RWPE1 (cell line): Measurements from ENCODE around the gene ANKMY1.

ENCODE experiments used
- CTCF ChIA-PET: fragments of 350-600 bp; sonication (Branson Sonifier 250); formaldehyde crosslinking; extraction: SDS; loops from one replicate; lab custom pipeline; 2021; lab: Yijun Ruan, JAX
- POLR2A ChIA-PET: fragments of 400-600 bp; formaldehyde crosslinking; extraction: SDS; loops from one replicate; lab custom pipeline; 2020; ENCODE audit warnings: antibody characterized with exemption; ENCODE audit not compliant: low non-redundant PET; lab: Yijun Ruan, JAX
- DNase-seq: peaks from one replicate; pipeline ENCODE4 v3.0.0; 2012; ENCODE audit warnings: low spot score
- H3K27ac ChIP-seq: fragments of 450-650 bp; 2 replicates; pipeline ENCODE4 v1.5.1; 2017
- TF ChIP-seq, protein P1 (sequence below): fragments of 450-650 bp; conservative IDR thresholded peaks from 2 replicates; pipeline ENCODE4 v1.5.1; 2017; ENCODE audit warnings: low read depth, mild to moderate bottlenecking

Gene ANKMY1

DNA sequence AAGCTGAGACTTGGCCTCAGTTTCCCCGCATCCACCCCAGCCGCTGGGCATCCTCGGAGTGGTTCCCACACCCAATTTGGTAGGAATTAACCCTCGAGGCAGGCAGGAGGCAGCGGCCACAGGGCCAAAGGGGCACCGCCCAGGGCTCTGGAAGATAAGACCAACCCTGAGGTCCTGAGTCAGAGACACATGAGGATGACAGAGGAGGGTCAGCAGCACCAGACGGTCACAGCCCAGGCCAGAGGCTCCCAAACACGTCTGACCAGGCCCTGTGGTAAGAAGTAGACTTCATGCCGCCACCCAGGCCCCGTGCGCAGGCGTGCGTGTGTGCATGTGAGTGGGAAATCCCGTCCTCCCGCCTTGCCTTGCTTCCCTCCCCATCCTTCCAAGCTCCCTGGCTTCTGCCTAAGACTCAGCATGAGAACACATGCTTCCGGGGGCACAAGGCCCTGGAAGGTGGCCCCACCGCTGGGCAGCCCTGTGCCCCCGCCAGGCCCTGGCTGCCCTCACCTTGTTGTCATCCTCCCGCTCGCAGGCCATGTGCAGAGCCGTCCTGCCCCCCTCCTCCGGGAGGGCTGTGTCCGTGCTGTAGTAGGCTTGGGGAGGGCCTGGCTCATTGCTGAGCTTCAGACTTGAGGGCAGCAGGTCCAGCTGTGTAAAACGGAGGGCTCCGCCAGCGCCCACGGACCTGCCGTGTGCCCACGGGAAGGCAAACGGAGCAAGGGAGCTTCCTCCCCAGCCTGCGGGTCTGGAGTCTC is 46.3 kb downstream of the ANKMY1 start:
- TF ChIP-seq, protein P1, sequence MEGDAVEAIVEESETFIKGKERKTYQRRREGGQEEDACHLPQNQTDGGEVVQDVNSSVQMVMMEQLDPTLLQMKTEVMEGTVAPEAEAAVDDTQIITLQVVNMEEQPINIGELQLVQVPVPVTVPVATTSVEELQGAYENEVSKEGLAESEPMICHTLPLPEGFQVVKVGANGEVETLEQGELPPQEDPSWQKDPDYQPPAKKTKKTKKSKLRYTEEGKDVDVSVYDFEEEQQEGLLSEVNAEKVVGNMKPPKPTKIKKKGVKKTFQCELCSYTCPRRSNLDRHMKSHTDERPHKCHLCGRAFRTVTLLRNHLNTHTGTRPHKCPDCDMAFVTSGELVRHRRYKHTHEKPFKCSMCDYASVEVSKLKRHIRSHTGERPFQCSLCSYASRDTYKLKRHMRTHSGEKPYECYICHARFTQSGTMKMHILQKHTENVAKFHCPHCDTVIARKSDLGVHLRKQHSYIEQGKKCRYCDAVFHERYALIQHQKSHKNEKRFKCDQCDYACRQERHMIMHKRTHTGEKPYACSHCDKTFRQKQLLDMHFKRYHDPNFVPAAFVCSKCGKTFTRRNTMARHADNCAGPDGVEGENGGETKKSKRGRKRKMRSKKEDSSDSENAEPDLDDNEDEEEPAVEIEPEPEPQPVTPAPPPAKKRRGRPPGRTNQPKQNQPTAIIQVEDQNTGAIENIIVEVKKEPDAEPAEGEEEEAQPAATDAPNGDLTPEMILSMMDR = no peak
- POLR2A ChIA-PET = no interaction called here
- no peak overlapping the region for H3K27ac ChIP-seq
- DNase-seq = no peak
- CTCF ChIA-PET = interaction anchor here (1.3 kb wide), 1 partner anchor 54 kb away, joined by 5 read pairs; no protein-coding TSS in a partner anchor

DNA sequence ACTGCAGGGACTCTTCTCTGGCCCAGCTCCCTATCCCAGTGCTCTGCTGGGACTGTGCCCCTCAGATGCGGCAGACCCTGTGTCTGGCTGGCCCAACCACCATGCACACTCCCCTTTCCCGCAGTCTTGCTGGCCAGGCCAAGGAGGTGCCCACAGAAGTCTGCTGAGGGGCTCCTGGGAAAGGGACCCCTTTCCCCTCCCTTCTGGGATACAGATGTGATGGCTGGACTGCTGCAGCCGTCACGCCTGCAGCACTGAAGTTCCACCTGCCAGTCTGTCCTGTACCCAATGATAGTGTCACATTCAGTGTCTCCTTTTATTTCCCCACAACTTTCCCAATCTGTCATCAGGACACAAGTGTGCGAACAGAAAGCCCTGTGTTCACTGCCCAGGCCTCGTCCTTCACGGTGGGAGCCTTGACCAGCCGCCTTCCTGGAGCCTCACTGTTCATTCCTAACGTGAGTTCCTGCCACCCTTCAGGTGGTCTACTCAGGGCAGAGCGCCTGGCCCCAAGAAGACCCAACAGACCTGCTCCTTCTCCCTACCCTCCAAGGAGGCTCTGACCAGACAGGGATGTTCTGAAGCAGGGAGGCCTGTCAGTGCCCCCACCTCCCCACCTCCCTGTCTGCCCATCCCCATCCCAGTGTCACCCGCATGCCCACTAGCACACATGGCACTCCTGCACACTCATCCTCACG is 47.1 kb downstream of the ANKMY1 start:
- no peak for DNase-seq
- CTCF ChIA-PET = no interaction called here
- POLR2A ChIA-PET = no interaction called here
- TF ChIP-seq, protein P1 = no peak
- H3K27ac ChIP-seq = no peak overlapping the region

DNA sequence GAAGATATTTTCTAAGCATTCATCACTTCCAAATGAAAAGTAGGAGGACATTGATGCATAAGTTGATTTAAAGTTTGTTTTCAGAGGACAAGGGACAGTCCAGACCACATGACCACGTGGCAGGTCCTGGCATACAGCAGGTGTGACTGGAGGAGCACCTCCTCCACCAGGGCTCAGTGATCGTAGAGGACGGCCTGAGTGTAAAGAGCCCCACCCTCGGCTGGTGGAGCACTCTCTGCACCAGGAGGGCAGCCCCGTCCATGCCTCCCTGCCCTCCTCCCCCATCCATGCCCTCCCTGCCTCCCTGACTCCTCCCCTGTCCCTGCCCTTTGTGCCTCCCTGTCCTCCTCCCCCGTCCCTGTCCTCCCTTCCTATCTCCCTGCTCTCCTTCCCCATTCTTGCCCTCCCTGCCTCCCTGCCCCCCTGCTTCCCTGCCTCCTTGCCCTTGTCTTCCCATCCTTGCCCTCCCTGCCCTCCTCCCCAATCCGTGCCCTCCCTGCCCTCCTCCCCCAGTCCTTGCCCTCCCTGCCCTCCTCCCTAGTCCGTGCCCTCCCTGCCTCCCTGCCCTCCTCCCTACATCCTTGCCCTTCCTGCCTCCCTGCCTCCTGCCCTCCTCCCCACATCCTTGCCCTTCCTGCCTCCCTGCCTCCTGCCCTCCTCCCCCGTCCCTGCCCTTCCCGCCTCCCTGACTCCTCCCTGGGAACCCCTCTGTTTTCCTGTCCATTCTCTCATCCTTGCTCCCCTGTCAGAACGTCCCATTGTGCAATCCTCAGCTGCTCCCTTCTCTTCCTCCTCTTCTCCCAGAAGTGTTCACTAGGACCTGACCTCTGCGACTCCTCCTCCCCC is 47.9 kb downstream of the ANKMY1 start:
- H3K27ac ChIP-seq = no peak overlapping the region
- ChIA-PET POLR2A (no interaction called here), CTCF (no interaction called here)
- no peak for DNase-seq
- TF ChIP-seq, protein P1 = no peak

DNA sequence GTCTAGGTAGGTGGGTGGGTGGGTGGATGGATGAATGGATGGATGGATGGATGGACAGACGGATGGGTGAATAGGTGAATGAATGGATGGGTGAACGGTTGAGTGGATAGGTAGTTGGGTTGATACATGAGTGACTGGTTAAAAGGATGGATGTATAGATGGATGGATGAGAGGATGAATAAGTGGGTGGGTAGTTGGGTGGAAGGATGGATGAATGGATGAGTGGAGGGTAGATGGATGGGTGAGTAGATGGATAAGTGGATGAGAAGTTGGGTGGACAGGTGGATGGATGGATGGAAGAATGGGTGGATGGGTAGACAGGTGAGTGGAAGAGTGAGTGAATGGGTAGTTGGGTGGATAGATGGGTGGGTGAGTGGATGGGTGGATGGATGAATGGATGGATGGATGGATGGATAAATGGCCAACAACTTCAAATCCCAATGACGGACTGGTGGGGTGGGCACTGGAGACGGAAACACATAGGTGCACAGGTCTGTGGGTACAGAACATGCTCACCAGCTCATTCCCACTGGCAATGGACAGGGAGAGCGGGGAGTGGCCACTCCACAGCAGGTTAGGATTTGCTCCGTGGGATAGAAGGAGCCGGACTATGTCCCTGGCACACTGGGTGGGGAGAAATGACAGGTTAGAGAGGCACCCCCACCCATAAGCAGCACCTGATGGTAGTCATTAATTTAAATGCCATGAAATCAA is 48.8 kb downstream of the ANKMY1 start:
- H3K27ac ChIP-seq = no peak overlapping the region
- TF ChIP-seq, protein P1 = no peak
- POLR2A ChIA-PET = no interaction called here
- CTCF ChIA-PET = no interaction called here
- DNase-seq = no peak

DNA sequence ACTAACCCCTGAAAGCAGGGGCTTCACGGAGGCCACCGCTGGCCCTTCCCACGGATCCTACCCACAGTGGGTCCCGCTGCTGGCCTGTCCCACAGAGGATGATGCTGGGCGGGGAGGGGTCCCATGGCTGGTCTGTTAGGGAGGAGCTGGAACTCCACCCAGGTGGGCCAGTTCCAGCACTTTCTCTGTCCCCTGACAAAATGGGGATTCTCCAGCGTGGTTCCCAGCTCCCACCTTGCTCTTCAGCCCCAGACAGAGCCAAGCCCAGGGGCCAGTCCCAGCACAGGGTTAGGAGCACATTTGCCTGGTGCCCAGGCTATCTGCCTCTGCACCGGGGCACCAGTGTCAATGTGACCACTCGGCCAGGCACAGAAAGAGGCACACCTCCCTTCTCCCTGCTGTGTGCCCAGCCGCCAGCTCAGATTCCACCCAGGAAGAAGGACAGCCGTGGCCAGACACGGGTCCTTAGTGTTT is 50.0 kb downstream of the ANKMY1 start:
- POLR2A ChIA-PET = no interaction called here
- TF ChIP-seq, protein P1 = no peak
- no peak overlapping the region for H3K27ac ChIP-seq
- CTCF ChIA-PET = no interaction called here
- no peak for DNase-seq
